Stimulated activated CD8-positive, alpha-beta memory T cell treated with anti-CD3 and anti-CD28 coated beads, Interleukin-4, amount 100 ng/mL, for 1 hour (primary cell): ENCODE data around the gene TMEM138.
"Not testable (repeated sequence)": the region's sequence is repeated elsewhere in the genome, so short reads cannot be mapped to it uniquely, and the experiment has no call there.

ENCODE experiments used
- DNase-seq, 2 donors: peaks; one replicate each; pipeline ENCODE4 v3.0.0-alpha.2; 2020; ENCODE audit warnings: low read depth in 2 of 2, low spot score in 1 of 2

TMEM138 gene

DNA sequence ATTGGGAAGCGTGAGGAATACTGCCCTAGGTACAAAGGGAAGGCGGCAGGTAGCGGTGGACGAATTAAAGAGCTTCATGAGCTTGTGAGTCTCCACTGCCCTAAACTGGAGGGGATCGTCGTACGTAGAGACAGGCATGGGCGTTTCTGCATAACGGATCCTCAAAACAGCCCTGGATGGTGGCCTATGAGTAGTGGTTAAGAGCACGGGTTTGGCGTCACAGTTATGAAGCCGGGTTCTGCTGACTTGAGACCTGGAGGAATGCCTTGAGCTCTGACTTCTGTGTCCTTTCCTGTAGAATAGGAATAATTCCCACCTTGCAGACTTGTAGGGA, 335 bp downstream of the TMEM138 start:
- DNase-seq, result no peak

DNA sequence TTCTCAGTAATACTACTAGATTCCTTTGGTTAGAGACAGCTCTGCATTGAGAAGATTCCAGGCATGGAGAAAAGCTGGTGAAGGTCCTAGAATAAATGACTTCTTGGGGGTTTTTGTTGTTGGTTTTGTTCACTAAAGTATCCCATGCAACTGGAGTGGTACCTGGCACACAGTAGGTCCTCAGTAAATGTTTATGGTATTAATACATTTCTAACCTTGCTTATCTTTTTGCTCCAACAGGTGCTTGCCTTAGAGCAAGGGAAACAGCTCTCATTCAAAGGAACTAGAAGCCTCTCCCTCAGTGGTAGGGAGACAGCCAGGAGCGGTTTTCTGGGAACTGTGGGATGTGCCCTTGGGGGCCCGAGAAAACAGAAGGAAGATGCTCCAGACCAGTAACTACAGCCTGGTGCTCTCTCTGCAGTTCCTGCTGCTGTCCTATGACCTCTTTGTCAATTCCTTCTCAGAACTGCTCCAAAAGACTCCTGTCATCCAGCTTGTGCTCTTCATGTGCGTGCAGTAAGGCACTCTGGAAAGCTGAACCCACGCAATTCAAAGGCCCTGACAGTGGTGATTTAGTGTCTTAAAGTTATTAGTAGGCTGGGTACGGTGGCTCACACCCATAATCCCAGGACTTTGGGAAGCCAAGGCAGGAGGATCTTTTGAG, 2.0 kb downstream of the TMEM138 start:
- no peak for DNase-seq

DNA sequence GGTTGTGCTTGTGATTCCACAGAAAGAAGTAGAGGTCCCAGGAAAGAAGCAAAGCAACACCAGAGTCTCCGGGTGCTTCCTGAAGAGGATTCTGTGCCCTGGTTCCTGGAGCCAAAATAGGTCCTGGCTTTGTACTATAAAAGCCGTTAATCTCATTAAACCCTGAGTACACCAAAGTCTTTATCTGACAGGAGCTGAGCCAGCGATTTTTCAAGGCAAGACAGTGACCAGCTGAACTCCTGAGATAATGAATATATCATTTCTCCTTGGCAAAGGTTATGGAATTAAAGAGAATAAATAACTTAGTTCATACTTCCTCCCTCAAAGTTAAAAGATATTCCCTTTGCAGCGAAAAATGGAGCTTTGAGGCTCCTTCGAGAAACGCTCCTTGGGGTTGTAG, 5.2 kb downstream of the TMEM138 start:
- no peak for DNase-seq

DNA sequence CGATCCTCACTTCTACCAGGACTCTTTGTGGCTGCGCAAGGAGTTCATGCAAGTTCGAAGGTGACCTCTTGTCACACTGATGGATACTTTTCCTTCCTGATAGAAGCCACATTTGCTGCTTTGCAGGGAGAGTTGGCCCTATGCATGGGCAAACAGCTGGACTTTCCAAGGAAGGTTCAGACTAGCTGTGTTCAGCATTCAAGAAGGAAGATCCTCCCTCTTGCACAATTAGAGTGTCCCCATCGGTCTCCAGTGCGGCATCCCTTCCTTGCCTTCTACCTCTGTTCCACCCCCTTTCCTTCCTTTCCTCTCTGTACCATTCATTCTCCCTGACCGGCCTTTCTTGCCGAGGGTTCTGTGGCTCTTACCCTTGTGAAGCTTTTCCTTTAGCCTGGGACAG, 6.5 kb downstream of the TMEM138 start:
- no peak for DNase-seq

DNA sequence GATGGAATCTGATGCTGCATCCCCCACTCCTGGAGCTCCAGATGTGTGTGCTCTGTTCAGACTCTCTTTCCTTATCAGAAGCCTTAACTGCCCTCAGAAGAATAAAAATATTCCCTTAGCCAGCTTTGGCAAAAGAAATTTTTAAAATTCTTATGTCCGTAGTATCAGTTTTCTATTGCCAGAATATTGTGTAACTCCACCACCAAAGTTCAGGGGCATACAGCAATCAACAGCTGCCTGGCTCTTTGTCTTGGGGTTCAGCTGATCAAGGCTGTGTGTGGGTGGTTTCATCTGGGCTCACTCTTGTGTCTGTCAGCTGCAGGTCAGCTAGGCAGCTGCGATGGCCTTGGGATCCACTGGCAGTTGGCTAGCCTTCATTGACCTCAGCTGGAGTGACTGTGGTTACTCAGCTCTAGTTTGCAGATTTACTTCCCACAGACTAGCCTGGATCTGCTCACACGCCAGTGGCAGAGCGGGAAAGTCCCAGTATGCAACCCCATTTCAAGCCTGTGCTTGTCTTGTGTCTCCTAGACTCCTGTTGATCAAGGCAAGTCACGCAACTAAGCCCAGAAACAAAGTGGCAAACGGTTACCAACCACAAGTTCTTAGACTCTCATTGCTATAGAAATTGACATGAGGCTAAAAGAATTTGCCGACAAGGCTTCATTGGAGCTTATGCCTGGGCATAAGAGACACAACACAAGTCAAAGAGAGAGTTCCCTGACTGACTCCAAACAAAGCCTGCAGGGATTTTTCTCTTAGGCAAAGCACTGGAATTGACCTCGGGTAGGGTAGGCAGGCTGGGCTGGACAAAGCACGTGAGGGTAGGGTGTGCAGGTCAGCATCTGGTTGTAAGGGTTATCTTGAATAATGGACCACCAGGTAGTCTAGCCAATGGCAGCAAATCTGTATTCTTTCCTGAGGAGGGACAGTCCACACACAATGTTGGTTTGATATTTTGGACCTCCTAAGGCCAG, 7.5 kb downstream of the TMEM138 start:
- no peak for DNase-seq

DNA sequence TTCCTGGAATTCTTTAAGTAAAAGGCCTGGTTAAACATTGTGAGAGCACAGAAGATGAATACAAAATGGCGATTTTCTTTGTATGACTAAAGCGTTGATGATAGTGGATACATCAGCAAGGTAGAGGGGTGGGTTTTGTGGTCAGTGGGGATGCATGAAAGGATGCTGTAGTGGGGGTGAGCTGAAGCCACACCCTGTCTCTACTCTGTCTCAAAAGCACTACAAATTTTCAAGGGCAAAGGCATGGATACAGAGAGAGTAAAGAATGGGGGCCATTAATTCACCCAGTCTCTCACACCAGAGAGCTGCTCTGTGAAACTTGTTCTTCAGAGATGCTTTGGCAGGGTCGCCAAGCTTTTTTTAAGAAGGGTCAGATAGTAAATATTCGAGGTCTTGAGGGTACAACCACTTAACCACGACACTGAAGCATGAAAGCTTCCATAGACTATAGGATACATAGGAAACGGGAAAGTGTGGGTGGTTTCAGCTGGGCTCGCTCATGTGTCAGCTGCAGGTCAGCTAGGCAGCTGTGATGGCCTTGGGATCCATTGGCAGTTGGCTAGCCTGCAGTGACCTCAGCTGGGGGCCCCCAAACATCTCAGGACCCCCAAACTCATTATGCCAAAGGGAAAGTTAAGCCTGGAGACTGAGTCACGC, 8.3 kb downstream of the TMEM138 start:
- no peak for DNase-seq

DNA sequence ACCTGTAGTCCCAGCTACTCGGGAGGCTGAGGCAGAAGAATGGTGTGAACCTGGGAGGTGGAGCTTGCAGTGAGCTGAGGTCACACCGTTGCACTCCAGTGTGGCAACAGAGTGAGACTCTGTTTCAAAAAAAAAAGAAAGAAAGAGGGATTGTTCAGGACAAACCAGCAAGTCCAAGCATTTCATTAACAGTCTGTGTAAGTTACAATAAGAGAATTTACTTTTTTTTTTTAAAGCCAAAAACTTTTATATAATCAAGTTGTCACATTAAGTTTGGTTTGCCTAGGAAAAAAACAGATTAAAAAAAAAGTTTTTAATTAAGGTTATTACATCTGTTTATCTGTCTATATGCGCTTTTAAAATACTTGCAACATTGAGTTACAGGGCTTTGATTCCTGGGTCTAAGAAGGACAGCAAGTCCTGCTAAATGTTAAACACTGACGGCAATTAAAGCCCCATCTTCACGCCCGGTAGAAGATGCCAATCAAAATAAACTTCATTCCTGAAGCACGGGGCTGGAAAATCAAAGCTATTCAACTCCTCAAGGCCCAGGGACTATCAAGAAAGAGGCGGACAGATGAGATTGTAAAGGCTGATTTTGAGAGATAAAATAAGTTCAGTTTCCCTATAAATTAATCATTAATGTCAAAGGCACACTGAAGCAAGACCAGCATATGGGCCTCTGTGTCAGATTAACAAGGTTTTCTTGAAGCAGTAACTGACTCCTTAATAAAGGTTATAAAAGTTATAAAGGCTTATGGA, 10.7 kb downstream of the TMEM138 start:
- DNase-seq, result no peak

DNA sequence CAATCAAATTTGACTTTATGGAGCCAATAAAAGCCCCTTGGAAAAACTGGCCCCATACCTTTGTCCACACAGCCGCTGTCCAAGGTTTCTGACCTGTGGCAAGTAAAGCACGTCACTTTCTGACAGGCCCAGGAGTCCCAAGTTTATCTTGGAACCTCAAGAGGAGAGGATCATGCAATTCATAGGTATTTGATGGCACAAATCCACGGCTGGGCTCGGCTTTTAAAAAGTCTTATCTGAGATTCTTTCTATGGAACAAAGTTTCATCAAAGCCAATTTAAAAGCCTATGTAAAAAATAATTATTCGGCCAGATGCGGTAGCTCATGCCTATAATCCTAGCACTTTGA, 13.6 kb downstream of the TMEM138 start:
- no peak for DNase-seq

DNA sequence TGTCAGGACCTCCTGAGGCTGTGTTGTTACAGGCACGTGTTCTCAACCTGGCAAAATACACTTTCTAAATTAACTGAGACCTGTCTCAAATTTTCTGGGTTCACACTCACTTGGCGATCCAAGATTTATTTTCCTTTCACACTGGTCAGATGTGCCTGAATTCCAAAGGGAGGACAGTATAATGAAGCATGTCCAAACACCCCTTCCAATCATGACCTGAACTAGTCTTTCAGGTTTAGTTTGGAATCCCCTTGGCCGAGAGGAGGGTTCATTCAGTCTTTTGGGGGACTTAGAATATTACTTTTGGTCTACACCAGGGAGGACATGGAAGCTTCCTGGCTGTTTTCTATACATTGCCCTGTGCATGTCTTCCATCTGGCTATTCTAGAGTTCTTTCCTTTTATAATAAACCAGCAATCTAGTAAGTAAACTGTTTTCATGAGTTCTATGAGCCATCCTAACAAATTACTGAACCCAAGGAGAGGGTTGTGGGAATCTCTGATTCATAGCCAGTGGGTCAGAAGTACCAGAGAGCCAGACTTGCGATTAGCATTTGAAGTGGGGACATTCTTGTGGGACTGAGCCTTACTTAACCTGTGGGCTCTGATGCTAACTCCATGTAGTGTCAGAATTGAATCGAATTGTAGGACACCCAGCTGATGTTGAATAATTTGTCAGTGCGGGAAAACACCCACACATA, 15.4 kb downstream of the TMEM138 start:
- no peak for DNase-seq

DNA sequence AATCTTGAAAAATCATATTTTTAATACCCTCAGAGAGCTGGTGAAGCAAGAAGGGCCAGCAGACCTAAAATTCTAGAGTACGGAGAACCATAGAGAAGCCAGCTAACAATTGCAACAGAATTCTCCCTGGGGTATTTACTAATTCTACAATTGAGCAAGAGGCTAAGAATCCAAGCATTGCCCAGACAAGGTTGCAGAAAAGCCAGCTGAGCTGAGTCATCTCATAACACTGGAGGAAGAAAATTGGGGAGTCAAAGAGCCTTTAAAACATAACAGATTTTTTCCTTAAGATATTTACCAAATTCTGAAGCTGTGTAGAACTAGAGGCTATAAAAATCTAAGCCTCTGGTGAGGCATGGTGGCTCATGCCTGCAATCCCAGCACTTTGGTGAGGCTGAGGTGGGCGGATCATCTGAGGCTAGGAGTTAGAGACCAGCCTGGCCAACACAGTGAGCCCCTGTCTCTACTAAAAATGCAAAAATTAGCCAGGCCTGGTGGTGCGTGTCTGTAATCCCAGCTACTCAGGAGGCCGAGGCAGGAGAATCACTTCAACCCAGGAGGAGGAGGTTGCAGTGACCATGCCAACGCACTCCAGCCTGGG, 16.6 kb downstream of the TMEM138 start:
- DNase-seq, result no peak

DNA sequence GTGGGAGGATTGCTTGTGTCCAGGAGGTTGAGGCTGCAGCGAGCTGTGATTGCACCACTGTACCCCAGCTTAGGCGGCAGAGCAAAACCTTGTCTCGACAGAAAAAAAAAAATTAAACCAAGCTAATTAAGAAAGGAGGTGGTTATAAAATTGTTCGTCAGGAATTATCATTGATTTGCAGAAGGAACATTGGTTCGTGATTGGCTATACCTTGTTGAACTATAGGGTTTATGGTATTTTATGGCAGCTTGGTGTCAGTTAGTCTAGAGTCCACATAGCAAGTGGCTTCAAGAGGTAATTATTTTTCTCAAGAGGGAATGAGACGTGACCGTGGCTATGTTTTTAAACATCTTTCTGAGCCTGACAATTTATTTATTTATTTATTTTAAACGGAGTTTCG, 18.7 kb downstream of the TMEM138 start:
- DNase-seq, result no peak

DNA sequence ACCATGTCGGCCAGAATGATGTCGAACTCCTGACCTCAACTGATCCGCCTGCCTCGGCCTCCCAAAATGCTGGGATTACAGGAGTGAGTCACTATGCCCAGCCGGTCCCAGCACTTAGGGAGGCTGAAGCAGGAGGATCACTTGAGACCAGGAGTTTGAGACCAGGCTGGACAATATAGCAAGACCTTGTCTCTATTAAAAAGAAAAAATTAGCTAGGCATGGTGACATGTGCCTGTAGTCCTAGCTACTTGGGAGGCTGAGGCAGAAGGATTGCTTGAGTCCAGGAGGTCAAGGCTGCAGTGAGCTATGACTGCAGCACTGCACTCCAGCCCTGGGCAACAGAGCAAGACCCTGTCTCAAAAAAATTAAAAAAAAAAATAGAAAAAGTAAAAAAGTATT, 21.7 kb downstream of the TMEM138 start:
- not testable (repeated sequence) for DNase-seq

DNA sequence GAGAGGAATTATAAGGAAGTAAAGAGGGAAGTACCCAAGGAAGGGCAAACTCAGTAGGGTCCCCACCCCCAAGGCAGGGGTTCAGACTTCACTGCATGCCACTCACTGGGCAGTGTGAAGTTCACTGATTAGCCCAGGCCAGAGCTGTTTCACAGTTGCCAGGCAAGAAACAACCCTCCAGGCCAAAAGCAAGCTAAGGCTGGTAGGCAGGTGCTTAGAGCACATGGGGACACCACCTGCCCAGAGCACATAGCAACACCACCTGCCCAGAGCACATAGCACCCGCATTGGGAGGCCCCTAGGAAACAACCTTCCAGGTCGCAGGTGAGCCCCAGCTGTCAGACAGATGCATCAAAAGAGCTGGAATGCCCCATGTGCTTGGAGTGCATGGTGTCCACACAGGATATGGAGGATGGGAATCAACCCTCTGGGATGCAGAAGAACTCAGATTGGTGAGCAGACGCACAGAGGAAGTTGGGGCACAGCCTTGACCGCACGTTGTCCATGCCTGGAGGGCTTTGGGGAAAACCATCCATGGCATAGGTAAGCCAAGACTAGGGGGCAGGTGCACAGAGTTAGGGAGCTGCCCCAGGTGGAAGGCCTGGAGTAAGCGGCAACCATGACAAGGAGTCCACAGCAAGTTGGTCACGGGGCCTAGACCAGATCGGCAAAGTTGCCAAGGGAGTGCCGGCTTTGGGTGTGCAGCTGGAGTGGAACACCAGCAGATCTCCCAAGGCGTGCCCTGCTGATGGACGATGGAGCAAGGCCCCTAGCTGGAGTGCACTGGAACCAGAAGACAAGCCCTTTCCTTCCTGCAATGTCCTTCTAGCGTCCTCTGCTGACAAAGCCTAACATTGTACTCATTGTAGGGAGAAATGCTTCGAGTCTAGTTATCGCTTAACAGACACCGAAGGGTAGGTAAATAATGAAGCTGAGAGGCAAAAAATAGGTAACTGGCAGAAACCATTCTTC, 22.4 kb downstream of the TMEM138 start:
- no peak for DNase-seq

DNA sequence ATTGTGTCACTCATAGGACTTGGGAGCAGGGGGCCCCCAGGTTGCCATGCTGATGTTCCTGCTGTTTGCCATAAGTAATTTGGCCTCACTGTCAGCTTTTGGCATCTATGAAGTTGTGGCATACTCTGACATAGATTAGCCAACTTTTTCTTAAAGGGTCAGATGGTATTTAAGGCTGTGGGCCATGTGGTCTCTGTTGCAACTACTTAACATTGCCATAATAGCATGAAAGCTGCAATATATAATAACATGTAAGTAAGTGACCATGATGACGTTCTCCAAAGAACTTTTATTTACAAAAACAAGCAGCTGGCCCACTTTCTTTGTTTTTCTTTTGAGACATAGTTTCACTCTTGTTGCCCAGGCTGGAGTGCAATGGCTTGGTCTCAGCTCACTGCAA, 28.0 kb downstream of the TMEM138 start:
- no peak for DNase-seq

DNA sequence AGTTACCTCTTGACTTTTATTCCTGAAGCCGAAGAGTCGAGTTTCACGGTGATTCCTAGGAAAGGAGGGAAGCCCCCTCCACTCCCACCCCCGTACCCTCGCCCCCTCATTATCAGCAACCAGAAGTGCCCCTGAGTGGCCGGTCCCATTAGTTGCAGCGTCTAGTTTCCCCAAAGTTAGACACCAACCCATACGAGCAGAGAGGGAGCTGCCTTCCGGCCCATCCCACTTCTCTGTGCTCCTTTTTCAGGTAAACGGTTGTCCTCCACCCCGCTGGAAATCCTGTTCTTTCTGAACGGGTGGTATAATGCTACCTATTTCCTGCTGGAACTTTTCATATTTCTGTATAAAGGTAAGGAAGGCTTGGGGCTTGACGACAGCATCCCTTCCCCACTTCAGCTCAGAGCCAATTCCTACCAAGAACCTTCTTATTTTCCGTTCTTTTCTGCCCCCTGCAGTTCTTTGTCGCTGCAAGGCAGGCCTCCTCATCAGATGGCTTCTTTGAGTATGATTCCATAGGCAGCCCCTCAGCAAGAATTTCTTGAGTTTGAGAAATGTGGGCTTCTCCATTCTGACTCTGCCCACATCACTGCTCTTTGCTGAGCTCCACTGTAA, 30.9 kb downstream of the TMEM138 start:
- DNase-seq, result no peak

DNA sequence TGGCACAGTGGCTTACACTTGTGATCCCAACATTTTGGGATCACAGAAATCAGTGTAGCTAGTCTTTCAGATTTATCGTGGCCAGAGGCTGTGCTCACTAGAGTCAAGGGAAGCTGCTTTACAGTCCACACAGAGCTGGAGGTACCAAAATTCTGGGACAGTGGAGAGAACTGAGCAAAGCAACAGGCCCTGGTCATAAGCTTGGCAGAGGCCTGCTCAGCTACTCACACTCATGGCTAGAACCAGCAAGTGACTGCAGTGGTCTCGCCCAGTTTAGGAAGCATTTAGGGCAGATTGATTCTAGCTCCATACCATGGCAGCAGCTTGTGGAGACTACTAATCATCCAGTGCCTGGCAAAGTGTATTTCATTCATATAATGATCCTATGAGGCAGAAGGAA, 39.0 kb downstream of the TMEM138 start:
- DNase-seq, result no peak

DNA sequence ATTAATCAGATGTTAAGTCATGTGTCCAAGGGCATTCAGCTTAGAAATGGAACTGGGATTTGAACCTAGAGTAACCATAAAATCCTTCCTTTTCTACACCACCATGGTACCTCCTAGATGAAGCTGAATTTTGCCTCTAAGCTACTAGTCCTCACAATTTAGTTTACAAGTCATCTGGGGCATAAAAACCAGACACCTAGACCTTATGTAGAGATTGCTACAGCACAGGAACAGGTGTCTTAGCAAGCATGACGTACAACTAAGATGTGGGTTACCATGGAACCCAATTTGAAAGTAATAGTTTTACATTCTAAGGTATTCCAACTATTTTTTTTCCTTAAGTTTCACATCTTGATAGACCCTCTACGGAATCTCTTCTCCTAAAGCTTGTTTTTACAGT, 39.4 kb downstream of the TMEM138 start:
- DNase-seq, result no peak

DNA sequence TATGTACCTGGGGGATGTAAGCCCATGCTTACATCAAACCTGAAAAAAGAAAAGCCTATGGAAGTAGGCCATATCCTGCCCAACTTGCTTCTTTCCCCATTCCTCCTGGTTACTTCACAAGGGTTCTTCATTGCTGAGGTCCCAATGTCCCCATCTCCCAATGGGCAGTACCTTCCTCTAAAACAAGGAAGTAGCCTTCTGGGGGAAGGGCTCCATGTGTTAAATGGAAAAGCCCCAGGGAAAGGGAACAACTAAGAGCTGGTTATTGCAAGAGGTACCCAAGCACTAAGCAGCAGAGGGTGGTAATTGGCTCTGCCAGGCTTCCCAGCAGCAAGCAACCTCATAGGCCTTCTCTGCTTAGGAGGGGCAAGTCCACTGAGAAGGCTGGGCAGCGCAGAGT, 41.5 kb downstream of the TMEM138 start:
- DNase-seq, result no peak

DNA sequence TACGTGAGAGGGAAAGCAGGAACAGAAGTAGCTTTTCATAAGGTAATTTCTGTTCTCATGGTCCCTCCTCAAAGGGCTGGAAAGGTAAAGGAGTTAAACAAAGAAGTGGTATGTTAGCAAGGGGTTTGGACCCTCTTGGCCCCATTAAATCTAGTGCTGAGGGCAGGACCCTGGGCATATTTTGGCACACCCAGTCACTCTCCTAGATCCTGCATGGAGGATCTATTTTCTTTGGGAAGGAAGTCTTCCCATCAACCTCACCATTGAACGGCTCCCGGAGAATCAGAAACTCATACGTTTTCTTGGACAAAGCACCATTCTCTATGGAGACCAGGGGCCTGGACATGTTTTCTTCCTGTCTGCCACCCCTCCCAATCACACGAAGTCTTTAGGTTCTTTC, 41.9 kb downstream of the TMEM138 start:
- no peak for DNase-seq
